GM18907 (cell line): ENCODE results near the gene AVEN.
A peak's percentile ranks its signal among the peaks of the same experiment; 100 is the strongest.

ENCODE experiments used
- ATAC-seq: cut with Tn5 transposase; IDR thresholded peaks from one replicate; pipeline ENCODE4 v1.9.1; 2021; ENCODE audit warnings: mild to moderate bottlenecking, moderate library complexity; ENCODE audit not compliant: unreplicated experiment

The AVEN gene

DNA sequence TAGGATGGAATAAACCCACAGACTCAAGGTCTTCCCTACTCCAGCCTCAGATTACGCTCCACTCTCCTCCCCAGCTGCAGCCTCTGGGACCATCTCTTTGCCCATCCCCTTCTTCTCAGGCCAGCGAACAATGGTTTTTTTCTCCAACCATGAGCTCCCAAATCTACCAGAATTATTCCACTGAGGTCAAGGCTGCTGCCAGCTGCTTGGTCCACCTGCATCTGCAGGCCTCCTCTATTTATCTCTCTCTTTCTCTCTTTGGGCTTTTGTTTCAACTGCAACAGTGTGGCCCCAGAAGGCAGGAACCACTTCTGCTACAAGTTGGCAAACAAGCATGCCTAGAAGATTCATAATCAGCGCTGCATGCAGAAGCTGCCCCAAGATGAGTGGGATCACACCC lies 51.6 kb downstream of the AVEN start:
- ATAC-seq = no peak

DNA sequence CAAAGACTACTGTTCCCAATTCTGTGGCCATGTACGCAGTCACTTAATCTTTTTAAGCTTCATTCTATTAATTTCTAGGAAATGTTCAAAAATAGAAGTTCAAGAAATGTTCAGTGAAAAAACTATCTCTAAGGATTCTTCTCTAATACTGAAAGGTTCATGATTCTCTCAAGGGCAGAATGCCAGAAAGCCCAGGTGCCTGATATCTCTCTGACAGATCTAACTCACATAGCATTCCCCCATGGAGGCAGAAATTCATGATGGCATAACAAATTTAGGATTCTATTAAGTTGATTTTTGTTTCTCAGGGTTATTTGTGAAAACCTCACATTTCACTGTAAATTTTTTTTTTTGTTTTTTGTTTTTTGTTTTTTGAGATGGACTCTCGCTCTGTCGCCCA lies 53.3 kb downstream of the AVEN start:
- no peak for ATAC-seq

DNA sequence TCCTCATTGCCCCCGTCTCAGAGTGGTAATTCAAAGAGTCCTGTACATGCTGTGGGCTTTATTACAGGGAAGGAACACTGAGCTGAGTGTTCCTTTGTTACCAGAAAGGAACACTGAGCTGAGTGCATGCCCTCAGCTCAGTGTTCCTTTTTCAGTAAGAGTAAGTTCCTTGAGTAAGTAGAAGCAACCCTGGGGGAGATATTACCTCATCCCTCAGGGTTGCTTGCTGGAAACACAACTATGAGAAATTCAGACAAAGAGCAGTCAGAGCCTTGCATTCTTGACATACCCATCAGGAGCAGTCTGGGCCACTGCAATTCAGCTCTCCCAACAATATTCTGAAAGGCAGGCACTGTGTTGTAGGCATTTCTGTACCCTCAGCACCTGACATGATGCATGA lies 53.7 kb downstream of the AVEN start:
- ATAC-seq = no peak

DNA sequence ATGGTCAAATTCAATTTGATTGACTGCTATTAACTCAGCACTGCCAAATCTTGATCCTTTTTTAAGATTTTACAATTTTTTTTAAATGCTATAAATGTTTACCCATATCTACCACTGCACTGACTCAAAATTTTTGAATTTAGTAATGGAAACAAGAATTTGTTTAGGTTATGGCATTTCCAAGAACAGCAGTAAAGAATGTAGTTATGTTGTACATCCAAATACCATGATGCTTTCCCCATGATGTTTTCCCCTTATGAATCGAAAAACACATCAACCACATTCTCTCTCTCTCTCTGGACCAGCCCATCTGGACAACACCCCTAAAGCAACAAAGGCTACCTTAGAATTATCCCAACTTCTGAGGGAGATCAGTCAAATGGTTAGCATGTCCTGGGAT lies 56.5 kb downstream of the AVEN start:
- no peak for ATAC-seq

DNA sequence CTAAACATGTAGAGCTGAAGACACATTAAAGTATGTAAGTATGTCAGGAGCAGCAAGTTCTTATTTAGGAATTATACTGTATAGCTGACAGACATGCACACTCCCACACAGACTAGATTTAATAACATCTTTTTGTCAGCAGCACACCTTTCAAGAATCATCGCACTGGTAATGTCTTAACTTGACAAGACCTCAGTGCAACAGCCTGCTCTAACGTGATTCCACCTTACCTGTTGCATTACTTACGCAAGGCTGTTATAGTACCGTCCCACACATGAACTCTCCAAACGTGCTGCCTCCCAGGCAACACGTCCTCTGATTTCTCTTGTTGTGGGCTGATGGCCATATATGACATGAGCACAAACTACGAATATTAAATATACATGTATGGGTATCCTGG lies 58.8 kb downstream of the AVEN start:
- ATAC-seq = no peak

DNA sequence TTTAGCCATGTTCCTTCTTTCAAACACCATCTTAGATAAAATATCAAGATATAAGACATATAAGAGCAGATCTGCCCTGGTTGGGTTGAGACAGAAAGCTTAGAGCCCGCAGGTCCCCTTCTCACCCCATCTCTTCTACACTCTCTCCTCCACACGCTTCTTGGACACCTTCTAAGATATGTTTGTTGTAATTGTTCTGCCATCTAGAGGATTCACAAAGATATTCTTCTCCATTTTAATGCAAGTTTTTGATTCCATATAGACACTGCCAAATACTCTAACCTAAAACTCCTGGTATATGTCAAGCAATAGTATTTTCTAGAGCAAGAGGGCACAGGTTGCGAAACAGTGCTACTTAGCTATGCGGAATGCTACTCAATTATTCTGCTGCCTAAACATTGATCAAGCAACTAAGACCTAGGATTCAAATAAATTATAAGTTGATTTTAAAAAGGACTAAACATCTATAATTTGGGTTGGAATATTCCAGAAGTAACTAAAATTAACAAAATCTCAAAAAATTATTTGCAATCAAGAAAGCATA lies 63.9 kb downstream of the AVEN start:
- ATAC-seq = no peak

DNA sequence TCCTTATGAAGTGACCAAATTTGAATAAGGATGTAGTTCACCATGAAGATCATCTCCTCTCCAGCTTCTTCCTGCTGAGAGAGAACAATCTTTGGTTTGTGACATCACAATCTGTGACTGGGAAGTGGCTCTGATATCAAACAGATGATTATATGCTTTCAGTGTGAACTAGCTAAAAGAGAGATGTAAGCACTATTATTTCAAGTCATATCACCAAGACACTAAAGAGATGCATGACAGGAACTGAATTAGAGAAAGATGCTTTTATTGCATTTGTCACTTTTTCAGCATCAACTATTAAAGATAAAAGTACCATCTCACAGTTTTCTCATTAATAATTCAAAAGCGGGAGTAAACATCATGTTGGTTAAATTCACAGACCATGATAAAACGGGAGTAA lies 67.2 kb downstream of the AVEN start:
- ATAC-seq = no peak

DNA sequence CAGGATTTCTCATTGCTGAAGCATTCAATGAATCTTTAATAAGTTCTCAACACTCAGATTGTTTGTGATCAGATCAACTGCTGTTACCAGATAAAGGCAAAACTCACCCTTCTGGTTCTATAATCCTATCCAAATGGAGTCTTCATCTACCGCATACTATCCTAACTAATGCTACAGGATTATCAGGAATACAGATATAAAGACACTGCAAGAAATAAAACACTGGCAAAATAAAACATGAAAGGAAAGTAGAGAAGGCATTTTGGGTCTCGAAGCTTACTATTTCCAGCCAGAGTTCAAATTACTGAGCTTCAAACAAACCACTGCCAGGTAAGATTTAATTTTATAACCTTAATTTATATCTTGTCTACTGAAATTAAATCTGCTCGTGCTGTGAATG lies 70.2 kb downstream of the AVEN start:
- ATAC-seq = no peak

DNA sequence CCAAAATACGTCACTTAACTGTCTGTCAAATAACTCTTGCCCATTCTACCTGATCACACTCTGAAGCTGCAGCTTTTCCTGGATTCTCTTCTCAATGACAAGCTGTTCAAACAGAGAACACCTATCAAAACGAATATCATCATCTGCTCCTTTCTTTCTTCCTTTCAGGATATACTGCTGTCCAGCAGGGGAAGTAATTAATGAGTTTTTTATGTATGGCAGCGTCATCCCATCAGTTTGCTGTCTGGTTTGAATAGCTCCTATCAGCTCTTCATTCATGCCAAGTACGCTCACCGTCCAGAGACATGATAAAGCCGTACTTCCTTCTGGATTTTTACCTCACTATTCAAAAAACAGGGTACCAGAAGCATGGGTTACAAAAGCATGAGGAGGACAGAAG lies 70.8 kb downstream of the AVEN start, which contains the start of gene CHRM5:
Gene CHRM5, plus strand, starts transcription at position 274 of the 400 bp plus-strand sequence. CDS start 94,221 bp downstream, outside the sequence.
- no peak for ATAC-seq

DNA sequence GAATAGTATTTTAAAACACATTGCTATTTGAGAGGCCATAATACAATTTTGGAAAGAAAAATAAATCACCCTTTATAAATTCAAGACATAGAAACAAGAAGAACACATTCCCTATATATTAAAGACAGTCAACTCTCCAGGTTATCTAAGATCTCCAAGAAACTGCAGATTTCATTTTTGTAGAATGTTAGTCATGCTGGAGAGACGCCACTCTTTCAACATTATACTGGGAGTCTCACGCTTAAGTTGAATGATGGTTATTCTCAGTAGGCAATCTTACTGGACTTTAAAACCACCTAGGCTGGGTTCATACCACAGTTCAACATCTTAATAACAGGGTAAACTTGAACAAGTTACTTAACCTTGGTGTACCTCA lies 74.4 kb downstream of the AVEN start:
- no peak for ATAC-seq

DNA sequence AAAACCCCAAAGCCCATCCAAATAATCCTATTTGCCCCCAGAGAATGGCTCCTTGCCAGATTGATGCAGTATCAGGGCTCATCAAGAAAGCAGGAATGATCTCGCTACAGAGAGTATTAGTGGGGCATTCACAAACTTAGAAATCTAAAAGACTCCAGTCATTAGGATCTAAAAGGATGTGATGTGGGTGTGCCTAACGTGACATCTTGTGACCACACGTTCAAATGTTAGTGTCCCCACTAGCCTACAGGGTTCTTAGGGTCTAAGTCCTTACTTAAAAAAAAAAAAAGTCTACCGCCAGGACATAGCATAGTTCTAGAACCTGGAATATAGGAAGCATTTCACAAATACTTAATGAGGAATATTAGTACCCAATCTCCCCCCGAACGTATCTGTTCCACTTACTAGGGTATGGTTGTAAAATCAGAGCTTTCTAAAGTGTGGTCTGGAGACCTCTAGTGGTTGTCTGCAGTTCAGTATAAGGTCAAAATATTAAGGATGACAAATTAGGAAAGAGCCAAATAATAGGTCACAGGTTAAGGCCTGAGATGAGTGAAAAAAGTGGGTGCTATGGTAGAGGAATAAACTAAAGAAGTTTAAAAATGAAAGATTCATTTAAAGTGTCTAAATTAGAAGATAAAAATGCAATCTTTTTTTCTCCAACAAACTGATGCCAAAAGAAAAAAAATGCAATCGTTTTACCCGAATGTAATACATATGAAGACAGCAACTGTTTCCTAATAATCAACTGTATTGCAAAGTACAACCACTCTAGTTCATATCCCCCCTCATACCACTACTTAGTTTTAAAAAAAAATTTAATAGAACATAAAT lies 75.0 kb downstream of the AVEN start:
- peak; percentile 57 for ATAC-seq

DNA sequence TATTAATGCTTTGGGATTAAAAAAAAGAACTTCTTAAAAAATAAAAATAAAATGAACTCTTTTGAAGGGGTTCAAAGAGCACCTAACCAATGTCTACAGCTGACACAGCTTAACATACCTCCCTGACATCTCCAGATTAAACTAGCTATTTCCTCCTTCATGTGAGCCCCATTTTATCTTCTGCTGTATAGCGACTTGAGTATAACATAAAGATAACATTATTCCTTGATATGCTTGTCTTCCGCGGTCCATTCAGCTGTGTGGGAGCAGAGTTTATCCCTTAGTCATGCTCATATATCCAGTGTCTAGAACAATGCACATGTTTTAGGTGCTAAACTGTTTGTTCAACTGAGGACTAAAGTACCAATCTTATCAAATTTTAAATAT lies 78.5 kb downstream of the AVEN start:
- no peak for ATAC-seq

DNA sequence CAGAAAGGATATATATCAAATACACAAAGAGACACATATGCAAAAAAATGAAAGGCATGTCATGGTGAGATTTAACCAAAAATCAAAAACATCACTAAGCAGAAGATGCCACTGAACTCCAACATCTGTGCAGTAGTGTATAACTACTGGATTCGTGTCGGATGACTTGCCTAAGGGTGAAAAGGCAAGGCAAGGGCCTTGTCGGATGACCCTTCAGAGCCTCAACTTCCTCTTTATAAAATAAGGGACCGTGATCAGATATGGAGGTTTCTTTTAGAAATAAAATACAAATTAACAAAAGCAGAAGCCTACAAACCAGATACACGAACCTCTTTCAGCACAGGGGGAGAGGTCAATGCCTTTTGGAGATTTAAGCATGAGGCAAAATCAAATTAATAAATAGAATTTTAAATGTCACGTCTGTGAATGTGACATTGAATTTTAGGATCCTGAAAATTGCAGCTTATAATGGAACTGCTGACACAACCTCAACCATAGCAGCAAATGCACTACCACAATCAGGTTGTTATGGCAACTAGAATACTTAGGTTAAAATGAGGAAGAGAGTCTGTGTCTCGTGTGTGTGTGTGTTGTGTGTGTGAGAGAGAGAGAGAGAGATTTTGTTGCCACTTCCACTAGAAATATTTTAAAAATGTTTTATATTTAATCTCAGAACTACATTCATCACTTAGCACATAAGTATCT lies 79.0 kb downstream of the AVEN start:
- ATAC-seq = no peak

DNA sequence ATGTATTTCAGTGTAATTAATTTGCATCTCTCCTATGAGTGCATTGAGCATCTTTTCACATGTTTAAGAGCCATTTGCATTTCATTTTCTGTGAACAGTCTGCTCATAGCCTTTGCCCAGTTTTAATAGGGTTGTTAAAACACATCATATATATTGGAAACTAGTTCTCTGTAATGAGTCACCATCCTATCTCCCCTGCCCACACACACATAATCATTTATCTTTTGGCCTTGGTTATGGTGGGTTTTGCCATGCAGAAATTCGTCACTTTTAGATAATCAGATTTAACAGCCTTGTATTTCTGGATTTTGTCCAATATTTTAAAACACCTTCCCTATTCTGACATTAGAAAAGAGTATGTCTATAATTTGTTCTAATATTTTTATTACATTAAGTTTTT lies 82.6 kb downstream of the AVEN start:
- no peak for ATAC-seq

DNA sequence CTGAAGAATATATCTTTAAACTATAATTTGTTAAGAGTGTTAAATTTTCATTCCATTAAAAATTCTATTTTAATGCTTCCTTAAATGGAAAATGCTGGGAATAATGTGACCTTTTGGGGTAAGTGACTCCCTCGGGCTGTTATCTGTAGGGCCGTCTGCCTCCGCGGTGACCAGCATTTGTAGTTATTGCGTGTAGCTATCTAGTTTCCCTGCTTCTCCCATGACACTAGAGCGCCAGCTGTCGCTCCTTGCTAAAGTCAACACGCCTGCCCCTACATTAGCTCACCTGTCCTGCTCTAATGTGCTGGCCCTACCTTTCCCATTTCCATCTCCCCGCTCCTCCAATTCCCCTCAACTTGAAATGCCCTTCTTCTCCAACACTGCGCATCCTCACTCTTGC lies 83.1 kb downstream of the AVEN start:
- no peak for ATAC-seq

DNA sequence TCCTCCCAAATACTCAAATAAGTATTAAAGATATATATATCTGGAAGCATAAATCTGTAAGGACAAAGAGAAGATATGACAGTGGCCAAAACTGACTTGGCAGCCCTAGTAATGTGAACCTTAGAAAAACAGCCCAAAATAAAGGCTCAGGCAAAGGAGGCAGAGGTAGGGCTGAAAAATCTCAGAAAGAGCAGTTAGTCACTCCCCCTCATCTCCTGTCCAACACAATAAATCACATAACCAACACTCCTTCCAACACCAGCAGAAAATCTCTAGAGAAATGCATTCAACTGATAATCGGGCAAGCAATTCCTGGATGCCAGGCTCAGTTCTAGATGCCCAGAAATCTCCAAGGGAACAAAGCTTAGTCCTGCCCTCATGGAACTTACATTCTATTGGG lies 92.9 kb downstream of the AVEN start:
- no peak for ATAC-seq

DNA sequence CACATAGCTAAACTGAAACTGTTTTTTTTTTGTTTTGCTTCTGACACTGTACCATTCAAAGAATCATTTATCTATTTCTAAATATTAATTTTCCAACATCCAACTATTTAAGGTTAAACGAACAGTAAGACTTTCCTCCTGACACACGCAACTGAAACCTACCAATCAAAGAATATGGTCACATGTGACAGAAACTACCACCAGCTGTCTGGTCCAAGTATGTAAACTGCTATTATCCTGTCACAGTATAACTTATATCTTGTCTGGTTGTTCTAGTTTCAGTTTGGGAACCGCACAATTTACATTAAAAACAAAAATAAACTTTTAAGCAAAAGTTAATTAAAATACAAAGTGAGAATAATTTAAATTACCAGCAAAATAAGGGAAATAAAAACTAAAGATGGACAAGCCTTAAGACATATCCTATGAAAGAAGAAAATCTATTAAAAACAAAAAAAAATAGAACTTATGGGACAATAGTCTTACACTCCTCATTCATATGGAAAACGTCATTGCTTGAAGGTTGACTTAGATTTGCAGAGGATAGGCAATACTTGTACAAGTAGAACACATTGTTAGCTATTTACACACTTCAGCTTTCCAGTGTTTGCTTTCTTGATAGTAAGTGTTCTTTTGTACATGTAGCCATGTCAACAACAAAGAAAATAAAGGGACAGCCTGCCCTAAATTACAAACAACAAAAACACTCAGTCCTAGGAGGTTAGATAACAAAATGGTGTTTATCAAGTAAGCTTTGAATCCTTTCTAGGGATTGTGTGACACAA lies 97.5 kb downstream of the AVEN start:
- peak; percentile 79 for ATAC-seq

DNA sequence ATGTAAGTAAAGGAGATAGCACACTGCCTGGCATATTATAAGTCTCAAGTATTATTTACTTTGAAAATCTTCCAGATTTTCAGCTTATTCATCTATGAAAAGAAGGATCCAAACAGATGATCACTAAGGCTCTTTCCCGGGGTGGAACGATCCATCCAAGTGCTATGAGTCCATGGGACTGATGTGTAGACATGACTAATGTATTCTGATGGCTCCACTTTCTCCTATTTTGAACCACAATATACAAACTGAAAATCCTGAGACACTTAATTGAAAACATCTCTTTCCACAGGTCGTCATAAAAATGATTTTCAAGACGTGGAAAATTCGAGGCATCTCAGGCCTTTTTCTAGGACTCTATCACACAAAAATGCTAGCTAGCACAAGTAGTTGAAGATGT lies 104.1 kb downstream of the AVEN start:
- ATAC-seq = no peak

DNA sequence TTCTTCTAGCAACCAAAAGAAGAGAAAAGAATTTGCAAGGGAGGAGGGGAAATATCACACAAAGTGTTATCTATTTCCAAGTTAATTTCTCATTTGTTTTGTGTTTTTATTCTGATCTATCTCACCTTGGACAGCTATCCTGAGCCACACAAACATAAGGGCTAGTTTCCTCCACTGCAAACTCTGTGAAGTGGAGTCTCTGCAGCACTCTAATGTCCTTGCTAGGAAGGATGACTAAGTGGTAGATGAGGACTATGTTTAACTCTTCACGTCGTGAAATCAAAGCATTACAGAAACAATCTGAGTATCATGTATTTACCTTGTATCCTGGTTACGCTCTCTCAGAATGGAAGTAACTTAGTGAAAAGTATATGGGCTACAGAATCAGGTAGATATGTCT lies 104.6 kb downstream of the AVEN start:
- no peak for ATAC-seq

DNA sequence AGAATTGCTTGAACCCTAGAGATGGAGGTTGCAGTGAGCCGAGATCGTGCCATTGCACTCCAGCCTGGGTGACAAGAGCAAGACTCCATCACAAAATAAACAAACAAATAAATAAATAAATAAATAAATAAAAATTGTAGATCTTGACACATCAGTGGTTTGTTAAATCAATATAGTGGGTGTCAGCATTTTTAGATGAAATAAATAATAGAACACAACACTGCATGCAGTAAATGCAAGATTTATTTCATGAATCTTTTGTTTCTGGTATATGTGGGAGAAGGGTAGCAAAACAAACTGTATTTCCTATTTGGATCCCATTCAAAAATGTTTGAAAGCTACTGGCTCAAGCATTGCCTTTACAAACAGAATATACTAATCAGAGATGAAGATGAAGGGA lies 106.3 kb downstream of the AVEN start:
- no peak for ATAC-seq

DNA sequence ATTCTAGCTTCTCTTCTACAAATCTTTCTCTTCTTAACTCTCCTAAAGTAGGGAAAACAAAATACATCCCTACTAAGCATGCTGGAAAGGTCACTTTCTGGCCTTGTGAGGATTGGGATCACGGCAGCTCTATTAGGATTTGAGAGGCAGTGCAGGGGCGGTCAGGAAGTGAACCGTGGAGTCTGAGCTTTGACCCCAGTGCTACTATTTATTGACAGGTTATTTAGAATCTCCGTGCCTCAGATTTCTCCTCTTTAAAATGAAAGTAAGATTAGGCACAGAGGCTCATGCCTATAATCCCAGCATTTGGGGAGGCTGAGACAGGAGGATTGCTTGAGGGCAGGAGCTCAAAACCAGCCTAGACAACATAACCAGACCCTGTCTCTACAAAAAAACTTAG lies 112.7 kb downstream of the AVEN start:
- no peak for ATAC-seq
